ENCODE data around the gene EBF3. TPM values are rescaled to one million over a fixed set of nuclear protein-coding genes. Genes with fewer than 3 reads are reported as not detected.

EBF3 gene, protein sequence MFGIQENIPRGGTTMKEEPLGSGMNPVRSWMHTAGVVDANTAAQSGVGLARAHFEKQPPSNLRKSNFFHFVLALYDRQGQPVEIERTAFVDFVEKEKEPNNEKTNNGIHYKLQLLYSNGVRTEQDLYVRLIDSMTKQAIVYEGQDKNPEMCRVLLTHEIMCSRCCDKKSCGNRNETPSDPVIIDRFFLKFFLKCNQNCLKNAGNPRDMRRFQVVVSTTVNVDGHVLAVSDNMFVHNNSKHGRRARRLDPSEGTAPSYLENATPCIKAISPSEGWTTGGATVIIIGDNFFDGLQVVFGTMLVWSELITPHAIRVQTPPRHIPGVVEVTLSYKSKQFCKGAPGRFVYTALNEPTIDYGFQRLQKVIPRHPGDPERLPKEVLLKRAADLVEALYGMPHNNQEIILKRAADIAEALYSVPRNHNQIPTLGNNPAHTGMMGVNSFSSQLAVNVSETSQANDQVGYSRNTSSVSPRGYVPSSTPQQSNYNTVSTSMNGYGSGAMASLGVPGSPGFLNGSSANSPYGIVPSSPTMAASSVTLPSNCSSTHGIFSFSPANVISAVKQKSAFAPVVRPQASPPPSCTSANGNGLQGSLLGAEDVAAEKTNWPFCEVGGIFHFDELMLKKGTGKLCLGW
- total RNA-seq (2.0 and 2.7 TPM in 2 replicates), polyA plus RNA-seq (0.75 and 0.92 TPM in 2 replicates), polyA minus RNA-seq (1.2 and 1.7 TPM in 2 replicates), Bru-seq, nascent RNA (percentile 47 among the genes with signal in this experiment), BruChase-seq, experiment 1, labeled RNA remaining after a 6-hour chase (percentile 30 among the genes with signal in this experiment), BruChase-seq, experiment 2, labeled RNA remaining after a 2-hour chase (percentile 37 among the genes with signal in this experiment)
- polyA plus RNA-seq (2011; cell fraction: cytosol; rRNA removed): 0.70 and 0.90 TPM in 2 replicates
- 2.0 and 2.1 TPM in 2 replicates for polyA plus RNA-seq (2011; cell fraction: nucleus; rRNA removed)
- polyA plus RNA-seq (2012): 3.2 and 4.3 TPM in 2 replicates
- polyA minus RNA-seq (2011; cell fraction: cytosol; rRNA and poly(A)+ RNA removed): not detected
- polyA minus RNA-seq (2011; cell fraction: nucleus; rRNA and poly(A)+ RNA removed): 1.6 and 1.9 TPM in 2 replicates
- long read RNA-seq, partial matches to known transcripts: 0 of 4 reads
- long read RNA-seq, other reads (novel, unspliced or antisense): 4 of 4 reads

DNA sequence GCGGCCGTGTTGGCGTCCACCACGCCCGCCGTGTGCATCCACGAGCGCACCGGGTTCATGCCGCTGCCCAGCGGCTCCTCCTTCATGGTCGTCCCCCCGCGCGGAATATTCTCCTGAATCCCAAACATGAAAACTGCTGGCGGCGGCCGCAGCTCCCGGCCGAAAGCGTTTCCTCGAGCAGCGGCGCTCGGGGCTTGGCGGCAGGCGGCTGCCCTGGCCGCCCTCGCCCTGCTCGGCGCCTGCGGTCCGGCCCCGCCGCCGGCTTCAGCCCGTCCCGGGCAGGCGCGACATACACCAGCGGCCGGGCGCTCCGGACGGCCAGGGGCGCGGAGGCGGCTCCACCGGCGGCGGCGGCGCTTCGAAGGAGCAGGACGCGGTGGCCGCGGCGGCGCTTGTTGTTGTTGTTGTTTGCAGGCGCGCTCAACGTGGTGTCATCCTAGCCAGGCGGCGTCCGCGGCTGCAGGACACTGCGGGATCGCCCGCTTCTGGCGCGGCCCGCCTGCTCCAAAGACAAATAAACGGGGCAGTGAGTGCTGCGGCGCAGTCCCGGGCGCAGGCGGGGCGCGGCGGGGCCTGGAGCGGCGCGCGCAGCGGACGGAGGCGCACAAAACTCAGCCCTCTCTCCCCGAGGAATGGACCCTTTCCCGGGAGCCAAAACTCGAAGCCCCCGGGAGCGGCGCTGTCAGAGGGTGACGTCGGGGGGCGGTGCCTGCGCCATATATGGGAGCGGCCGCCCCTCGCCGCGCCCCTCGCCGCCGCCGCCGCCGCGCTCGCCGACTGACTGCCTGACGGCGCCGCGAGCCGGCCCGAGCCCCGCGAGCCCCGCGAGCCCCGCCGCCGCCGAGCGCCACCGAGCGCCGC, at the start of gene EBF3:
Gene EBF3 (minus strand): TSS at position 634 of the 861 bp plus-strand sequence. CDS start 506 bp downstream, at position 128.
- no peaks in the 10 kb centered on the region for H3K9me3 ChIP-seq (replicated peaks; ENCODE audit: control insufficient read depth, insufficient read depth, low read length)
- no peaks in the 10 kb centered on the region for H3K9me1 ChIP-seq (replicated peaks; ENCODE audit: control insufficient read depth, extremely low read depth, insufficient read depth, low read length)
- H3K79me2 ChIP-seq (ENCODE audit: control insufficient read depth, insufficient read depth, low read length): no peaks in the 10 kb centered on the region
- peak within 1 kb of the TSS; percentile 88 for H2AFZ ChIP-seq (ENCODE audit: low read depth, low read length)
- FAIRE-seq (no peak), DNase-seq (ENCODE audit: low read depth, low spot score) (peak; percentile 48)
- ChIA-PET CTCF (no interaction called here), POLR2A (no interaction called here)
- no TSS peak for BruUV-seq (replicated peaks)
- H3K4me1 ChIP-seq (ENCODE audit: control insufficient read depth, extremely low read depth, insufficient read depth, low read length): peaks cover 9% of the 10 kb centered on the region
- peak within 1 kb of the TSS; percentile 74 for H3K4me2 ChIP-seq (ENCODE audit: insufficient read depth, low read length)
- dilution Hi-C loops (cut with MboI; ENCODE audit: extremely low pct_ligation_motif_present, low sequenced_read_pairs) (no loop called here), intact Hi-C loops (cut with micrococcal nuclease) (loop anchor here (1.0 to 5.0 kb wide), 3 partner anchors 147 to 546 kb away; partner anchors contain the start of genes C10orf143 and MGMT)
- H4K20me1 ChIP-seq (replicated peaks; ENCODE audit: control insufficient read depth, extremely low read depth, insufficient read depth, low read length): no peaks in the 10 kb centered on the region
- no peaks in the 10 kb centered on the region for H3K36me3 ChIP-seq (ENCODE audit: control insufficient read depth in 2 of 2, extremely low read depth in 1 of 2, insufficient read depth in 2 of 2, low read length in 2 of 2)
- H3K4me3 ChIP-seq (replicated peaks in 1 of 3; ENCODE audit: insufficient read depth in 1 of 3, low read depth in 1 of 3, low read length in 3 of 3): peak within 1 kb of the TSS; percentile 35 to 59 (median 38)
- peaks cover 67 to 89% of the 10 kb centered on the region in 2 experiments for H3K27me3 ChIP-seq (ENCODE audit: control insufficient read depth in 2 of 2, insufficient read depth in 2 of 2, low read length in 2 of 2)
- H3K9ac ChIP-seq (replicated peaks; ENCODE audit: extremely low read depth, insufficient read depth, low read length): peak within 1 kb of the TSS; percentile 57
- H3K27ac ChIP-seq (ENCODE audit: insufficient read depth, low read depth, low read length): peak within 1 kb of the TSS; percentile 21
- TF ChIP-seq EZH2 (IDR thresholded peaks at IDR 0.05; ENCODE audit: borderline replicate concordance, low read depth, low read length, severe bottlenecking) (peak; percentile 65), FOS (IDR thresholded peaks at IDR 0.05; ENCODE audit: borderline replicate concordance, insufficient read depth, low read length) (no peak), POLR2AphosphoS5 (IDR thresholded peaks at IDR 0.05; ENCODE audit: insufficient read depth, low read depth, low read length) (no peak), POLR2A (IDR thresholded peaks at IDR 0.05; ENCODE audit: low read depth, low read length) (no peak)
- TF ChIP-seq, protein P1, sequence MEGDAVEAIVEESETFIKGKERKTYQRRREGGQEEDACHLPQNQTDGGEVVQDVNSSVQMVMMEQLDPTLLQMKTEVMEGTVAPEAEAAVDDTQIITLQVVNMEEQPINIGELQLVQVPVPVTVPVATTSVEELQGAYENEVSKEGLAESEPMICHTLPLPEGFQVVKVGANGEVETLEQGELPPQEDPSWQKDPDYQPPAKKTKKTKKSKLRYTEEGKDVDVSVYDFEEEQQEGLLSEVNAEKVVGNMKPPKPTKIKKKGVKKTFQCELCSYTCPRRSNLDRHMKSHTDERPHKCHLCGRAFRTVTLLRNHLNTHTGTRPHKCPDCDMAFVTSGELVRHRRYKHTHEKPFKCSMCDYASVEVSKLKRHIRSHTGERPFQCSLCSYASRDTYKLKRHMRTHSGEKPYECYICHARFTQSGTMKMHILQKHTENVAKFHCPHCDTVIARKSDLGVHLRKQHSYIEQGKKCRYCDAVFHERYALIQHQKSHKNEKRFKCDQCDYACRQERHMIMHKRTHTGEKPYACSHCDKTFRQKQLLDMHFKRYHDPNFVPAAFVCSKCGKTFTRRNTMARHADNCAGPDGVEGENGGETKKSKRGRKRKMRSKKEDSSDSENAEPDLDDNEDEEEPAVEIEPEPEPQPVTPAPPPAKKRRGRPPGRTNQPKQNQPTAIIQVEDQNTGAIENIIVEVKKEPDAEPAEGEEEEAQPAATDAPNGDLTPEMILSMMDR (IDR thresholded peaks at IDR 0.05; ENCODE audit: extremely low read depth in 1 of 2, insufficient read depth in 1 of 2, low read depth in 1 of 2, low read length in 2 of 2): no peak
